CD4-positive, alpha-beta memory T cell (primary cell): ENCODE measurements around the gene NACC1. TPM values are rescaled to one million over a fixed set of nuclear protein-coding genes. Genes with fewer than 3 reads are reported as not detected.

Source experiments
- CTCF ChIA-PET: fragments of 350-600 bp; sonication (Branson Sonifier 250); formaldehyde crosslinking; loops from one replicate; lab custom pipeline; 2021; ENCODE audit warnings: inconsistent platforms; ENCODE audit not compliant: partially characterized antibody; lab: Charles Lee
- POLR2A ChIA-PET: fragments of 350-600 bp; sonication (Branson Sonifier 250); formaldehyde crosslinking; loops from one replicate; lab custom pipeline; 2021; ENCODE audit not compliant: partially characterized antibody; lab: Charles Lee
- DNase-seq, 5 donors: peaks; one replicate each; pipeline versions ENCODE4 v3.0.0 to v3.0.0-alpha.2; 2020 to 2022; ENCODE audit warnings: mixed read lengths in 1 of 5
- H3K27ac ChIP-seq: one replicate; pipeline ENCODE4 v1.7.0; 2013; ENCODE audit warnings: low read depth, low read length
- H3K27me3 ChIP-seq: 2 replicates; pipeline ENCODE4 v1.7.0; 2013; ENCODE audit warnings: mild to moderate bottlenecking, low read length, moderate library complexity; ENCODE audit not compliant: insufficient read depth
- H3K36me3 ChIP-seq: 2 replicates; pipeline ENCODE4 v1.7.0; 2013; ENCODE audit warnings: mild to moderate bottlenecking, low read length, moderate library complexity; ENCODE audit not compliant: insufficient read depth
- H3K4me1 ChIP-seq: 2 replicates; pipeline ENCODE4 v1.7.0; 2013; ENCODE audit warnings: mild to moderate bottlenecking, low read length, moderate library complexity; ENCODE audit not compliant: insufficient read depth
- H3K4me3 ChIP-seq, 2 donors: one replicate each; pipeline ENCODE4 v1.7.0; 2013; ENCODE audit warnings: low read length in 2 of 2, mild to moderate bottlenecking in 1 of 2
- H3K9me3 ChIP-seq, 2 donors: one replicate each; pipeline ENCODE4 v1.7.0; 2013; ENCODE audit warnings: low read length in 2 of 2, control low read depth in 1 of 2; ENCODE audit not compliant: control insufficient read depth in 1 of 2
- H3K27ac Mint-ChIP-seq, 7 donors: one replicate each; pipeline ENCODE4 v1.8.0; 2020 to 2021; ENCODE audit warnings: mixed read lengths in 7 of 7, mild to moderate bottlenecking in 6 of 7, inconsistent platforms in 3 of 7, moderate library complexity in 3 of 7
- H3K27me3 Mint-ChIP-seq, 2 donors: one replicate each; pipeline ENCODE4 v1.8.0; 2020 to 2021; ENCODE audit warnings: mixed read lengths in 2 of 2
- H3K36me3 Mint-ChIP-seq, 2 donors: one replicate each; pipeline ENCODE4 v1.8.0; 2020 to 2021; ENCODE audit warnings: mixed read lengths in 2 of 2, inconsistent platforms in 1 of 2, mild to moderate bottlenecking in 1 of 2
- H3K4me1 Mint-ChIP-seq, 4 donors: one replicate each; pipeline ENCODE4 v1.8.0; 2020 to 2021; ENCODE audit warnings: mixed read lengths in 4 of 4, mild to moderate bottlenecking in 1 of 4
- H3K4me3 Mint-ChIP-seq, 8 donors: one replicate each; pipeline ENCODE4 v1.8.0; 2020 to 2021; ENCODE audit warnings: mixed read lengths in 8 of 8, mild to moderate bottlenecking in 7 of 8, moderate library complexity in 6 of 8, inconsistent platforms in 3 of 8
- H3K9me3 Mint-ChIP-seq, 8 donors: one replicate each; pipeline ENCODE4 v1.8.0; 2020 to 2021; ENCODE audit warnings: mixed read lengths in 8 of 8, mild to moderate bottlenecking in 5 of 8, inconsistent platforms in 3 of 8, moderate library complexity in 1 of 8
- intact Hi-C: fragments of 100-400 bp; cut with micrococcal nuclease; formaldehyde crosslinking; loops from one replicate; pipeline ENCODE4 v1.15.1; 2023
- polyA plus RNA-seq, 2 donors: library from polyadenylated mRNA; unstranded; fragments of 300-500 nt; fragmentation: Illumina TruSeq; gene quantifications; one replicate each; pipeline ENCODE4 v1.2.3, GENCODE V29; 2021
- total RNA-seq, 2 experiments: library from RNA; stranded (reverse); gene quantifications; one replicate each; pipeline ENCODE4 v1.2.3, GENCODE V29; 2021

The NACC1 gene
- total and polyA plus RNA-seq, 4 experiments from 2014 or later: 0.15 to 34.1 (median 13.8) TPM

- POLR2A ChIA-PET: no interaction called here
- H3K4me3 ChIP-seq: no peak overlapping the region
- CTCF ChIA-PET: interaction anchor here (1.7 kb wide), 1 partner anchor 13 kb away, joined by 7 read pairs; no protein-coding TSS in a partner anchor
- H3K27ac ChIP-seq: no peak overlapping the region
- H3K27ac Mint-ChIP-seq: no peak overlapping the region
- H3K27me3 Mint-ChIP-seq: no peaks in the 10 kb centered on the region
- H3K4me3 Mint-ChIP-seq: no peak overlapping the region
- H3K9me3 Mint-ChIP-seq: no peaks in the 10 kb centered on the region
- DNase-seq: no peak
- H3K36me3 ChIP-seq: no peaks in the 10 kb centered on the region
- peaks cover 6% of the 10 kb centered on the region for H3K4me1 ChIP-seq
- intact Hi-C loops: no loop called here
- no peaks in the 10 kb centered on the region for H3K27me3 ChIP-seq
- H3K36me3 Mint-ChIP-seq: no peaks in the 10 kb centered on the region
- no peaks in the 10 kb centered on the region for H3K4me1 Mint-ChIP-seq
- no peaks in the 10 kb centered on the region for H3K9me3 ChIP-seq
Observed at GRCh38 chr19:13074378-13074777, 43.7 kb upstream of the NACC1 start.

GRCh38 chr19:13076320-13076719, 41.7 kb upstream of the NACC1 start:
- H3K4me3 Mint-ChIP-seq: no peak overlapping the region

GRCh38 chr19:13076787-13077186, 41.3 kb upstream of the NACC1 start:
- no peak for DNase-seq
- Histone ChIP-seq H3K36me3 (no peaks in the 10 kb centered on the region), H3K27ac (no peak overlapping the region), H3K4me1 (peaks cover 8% of the 10 kb centered on the region), H3K9me3 (no peaks in the 10 kb centered on the region), H3K27me3 (no peaks in the 10 kb centered on the region), H3K4me3 (no peak overlapping the region)
- H3K4me1 Mint-ChIP-seq: no peaks in the 10 kb centered on the region
- H3K27me3 Mint-ChIP-seq: no peaks in the 10 kb centered on the region
- intact Hi-C loops: no loop called here
- ChIA-PET CTCF (no interaction called here), POLR2A (no interaction called here)
- no peak overlapping the region for H3K27ac Mint-ChIP-seq
- no peaks in the 10 kb centered on the region for H3K9me3 Mint-ChIP-seq
- H3K36me3 Mint-ChIP-seq: no peaks in the 10 kb centered on the region
- H3K4me3 Mint-ChIP-seq: no peak overlapping the region

More at GRCh38 chr19:13076320-13076719, 41.7 kb upstream of the NACC1 start:
- no peaks in the 10 kb centered on the region for H3K9me3 Mint-ChIP-seq
- H3K27me3 ChIP-seq: no peaks in the 10 kb centered on the region
- H3K4me1 ChIP-seq: peaks cover 8% of the 10 kb centered on the region
- POLR2A ChIA-PET: no interaction called here
- no peaks in the 10 kb centered on the region for H3K4me1 Mint-ChIP-seq
- CTCF ChIA-PET: no interaction called here
- no peaks in the 10 kb centered on the region for H3K36me3 ChIP-seq
- H3K27ac Mint-ChIP-seq: no peak overlapping the region
- H3K27me3 Mint-ChIP-seq: no peaks in the 10 kb centered on the region
- no peaks in the 10 kb centered on the region for H3K9me3 ChIP-seq
- no peak overlapping the region for H3K27ac ChIP-seq
- intact Hi-C loops: no loop called here
- H3K36me3 Mint-ChIP-seq: no peaks in the 10 kb centered on the region
- no peak overlapping the region for H3K4me3 ChIP-seq
- no peak for DNase-seq

- DNase-seq: no peak
- POLR2A ChIA-PET: no interaction called here
- peak overlapping the region in 1 of 7 donors; percentile 63 for H3K27ac Mint-ChIP-seq
- H3K9me3 Mint-ChIP-seq: no peaks in the 10 kb centered on the region
- CTCF ChIA-PET: interaction anchor here (2.3 kb wide), 1 partner anchor 16 kb away, joined by 11 read pairs; no protein-coding TSS in a partner anchor
- H3K4me1 ChIP-seq: peaks cover 8% of the 10 kb centered on the region
- H3K27me3 Mint-ChIP-seq: no peaks in the 10 kb centered on the region
- intact Hi-C loops: no loop called here
- no peaks in the 10 kb centered on the region for H3K36me3 Mint-ChIP-seq
- no peaks in the 10 kb centered on the region for H3K36me3 ChIP-seq
- no peaks in the 10 kb centered on the region for H3K4me1 Mint-ChIP-seq
- no peak overlapping the region for H3K4me3 ChIP-seq
- no peak overlapping the region for H3K4me3 Mint-ChIP-seq
- no peaks in the 10 kb centered on the region for H3K27me3 ChIP-seq
- H3K27ac ChIP-seq: no peak overlapping the region
- H3K9me3 ChIP-seq: no peaks in the 10 kb centered on the region
Observed at GRCh38 chr19:13077240-13077639, 40.8 kb upstream of the NACC1 start.

- Histone ChIP-seq H3K9me3 (no peaks in the 10 kb centered on the region), H3K27me3 (no peaks in the 10 kb centered on the region), H3K4me1 (peaks cover 8% of the 10 kb centered on the region), H3K36me3 (no peaks in the 10 kb centered on the region), H3K4me3 (no peak overlapping the region), H3K27ac (no peak overlapping the region)
- Mint-ChIP-seq H3K9me3 (no peaks in the 10 kb centered on the region), H3K27me3 (no peaks in the 10 kb centered on the region), H3K36me3 (no peaks in the 10 kb centered on the region), H3K4me3 (no peak overlapping the region), H3K4me1 (no peaks in the 10 kb centered on the region), H3K27ac (peak overlapping the region in 1 of 7 donors; percentile 85)
- POLR2A ChIA-PET: no interaction called here
- DNase-seq: no peak
- CTCF ChIA-PET: interaction anchor here (2.3 kb wide), 1 partner anchor 17 kb away, joined by 11 read pairs; no protein-coding TSS in a partner anchor
- intact Hi-C loops: no loop called here
Observed at GRCh38 chr19:13078381-13078780, 39.7 kb upstream of the NACC1 start.

GRCh38 chr19:13078897-13079541, 39.0 kb upstream of the NACC1 start:
- intact Hi-C loops: no loop called here

GRCh38 chr19:13079542-13079986, 38.5 kb upstream of the NACC1 start:
- Mint-ChIP-seq H3K27me3 (no peaks in the 10 kb centered on the region), H3K4me1 (no peaks in the 10 kb centered on the region), H3K9me3 (no peaks in the 10 kb centered on the region), H3K27ac (peak overlapping the region in 1 of 7 donors; percentile 22), H3K4me3 (no peak overlapping the region), H3K36me3 (no peaks in the 10 kb centered on the region)
- H3K36me3 ChIP-seq: no peaks in the 10 kb centered on the region
- H3K27ac ChIP-seq: no peak overlapping the region
- DNase-seq: no peak
- ChIA-PET POLR2A (no interaction called here), CTCF (interaction anchor here (2.3 kb wide), 1 partner anchor 18 kb away, joined by 11 read pairs; no protein-coding TSS in a partner anchor)
- no peak overlapping the region for H3K4me3 ChIP-seq
- H3K4me1 ChIP-seq: peaks cover 8% of the 10 kb centered on the region
- H3K9me3 ChIP-seq: no peaks in the 10 kb centered on the region
- no peaks in the 10 kb centered on the region for H3K27me3 ChIP-seq
- intact Hi-C loops: no loop called here

More at GRCh38 chr19:13078897-13079541, 39.0 kb upstream of the NACC1 start:
- no peaks in the 10 kb centered on the region for H3K36me3 ChIP-seq
- no peak for DNase-seq
- Mint-ChIP-seq H3K4me3 (no peak overlapping the region), H3K27me3 (no peaks in the 10 kb centered on the region), H3K4me1 (no peaks in the 10 kb centered on the region), H3K9me3 (no peaks in the 10 kb centered on the region), H3K27ac (peak overlapping the region in 2 of 7 donors; percentile 22 to 68), H3K36me3 (no peaks in the 10 kb centered on the region)
- no peak overlapping the region for H3K4me3 ChIP-seq
- no peak overlapping the region for H3K27ac ChIP-seq
- H3K27me3 ChIP-seq: no peaks in the 10 kb centered on the region
- ChIA-PET POLR2A (no interaction called here), CTCF (interaction anchor here (2.3 kb wide), 1 partner anchor 18 kb away, joined by 11 read pairs; no protein-coding TSS in a partner anchor)
- no peaks in the 10 kb centered on the region for H3K9me3 ChIP-seq
- H3K4me1 ChIP-seq: peaks cover 8% of the 10 kb centered on the region
